C4-2B (cell line): ENCODE results near the gene TEX44.

ENCODE experiments used
- ZFX ChIP-seq: fragments of 450-650 bp; IDR thresholded peaks from 2 replicates; pipeline ENCODE4 v1.6.1; 2017
- TF ChIP-seq, protein P1 (sequence below): fragments of 450-650 bp; conservative IDR thresholded peaks from 2 replicates; pipeline ENCODE4 v1.5.1; 2017; ENCODE audit warnings: mild to moderate bottlenecking

DNA sequence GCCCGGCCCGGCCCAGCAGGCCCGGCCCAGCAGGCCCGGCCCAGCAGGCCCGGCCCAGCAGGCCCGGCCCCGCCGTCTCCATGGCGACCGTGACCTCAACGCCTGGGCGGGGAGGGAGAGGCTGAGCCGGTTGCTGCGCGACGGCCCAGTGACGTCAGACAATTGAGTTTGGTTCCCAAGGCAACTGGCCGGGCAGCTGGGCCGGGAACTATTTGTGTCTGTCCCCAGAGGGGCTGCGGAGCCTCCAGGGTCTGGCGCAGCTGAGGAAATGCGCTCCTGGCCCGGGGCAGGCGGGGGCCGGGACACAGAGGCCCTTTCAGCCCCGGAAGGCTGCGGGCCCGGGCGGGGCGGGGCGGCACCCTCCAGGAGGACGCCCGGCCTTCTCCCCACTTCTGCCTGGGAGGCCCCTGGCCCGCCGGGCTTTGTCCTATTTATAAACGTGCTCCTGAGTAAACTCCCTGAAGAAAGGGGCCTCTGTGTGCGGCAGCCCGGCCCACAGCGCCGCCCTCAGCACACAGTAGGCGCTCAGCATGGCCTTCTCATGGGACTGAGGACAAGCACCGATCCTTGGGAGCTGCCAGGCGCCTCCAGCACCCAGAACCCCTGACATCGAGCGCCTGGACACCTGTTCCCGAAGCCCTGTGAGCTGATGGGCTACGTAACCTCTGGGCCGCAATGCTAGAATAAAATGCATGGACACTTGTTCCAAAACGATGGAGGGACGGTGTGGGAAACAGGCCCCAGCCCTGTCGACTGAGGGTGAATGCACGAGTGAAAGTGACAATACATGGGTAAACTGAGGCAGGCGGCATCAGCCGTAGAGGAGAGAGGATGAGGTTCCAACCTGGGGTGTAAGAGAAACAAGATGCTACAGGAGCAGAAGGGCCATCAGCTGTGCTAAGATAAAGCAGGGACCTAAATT, 12.3 kb downstream of the TEX44 start:
- TF ChIP-seq, protein P1, sequence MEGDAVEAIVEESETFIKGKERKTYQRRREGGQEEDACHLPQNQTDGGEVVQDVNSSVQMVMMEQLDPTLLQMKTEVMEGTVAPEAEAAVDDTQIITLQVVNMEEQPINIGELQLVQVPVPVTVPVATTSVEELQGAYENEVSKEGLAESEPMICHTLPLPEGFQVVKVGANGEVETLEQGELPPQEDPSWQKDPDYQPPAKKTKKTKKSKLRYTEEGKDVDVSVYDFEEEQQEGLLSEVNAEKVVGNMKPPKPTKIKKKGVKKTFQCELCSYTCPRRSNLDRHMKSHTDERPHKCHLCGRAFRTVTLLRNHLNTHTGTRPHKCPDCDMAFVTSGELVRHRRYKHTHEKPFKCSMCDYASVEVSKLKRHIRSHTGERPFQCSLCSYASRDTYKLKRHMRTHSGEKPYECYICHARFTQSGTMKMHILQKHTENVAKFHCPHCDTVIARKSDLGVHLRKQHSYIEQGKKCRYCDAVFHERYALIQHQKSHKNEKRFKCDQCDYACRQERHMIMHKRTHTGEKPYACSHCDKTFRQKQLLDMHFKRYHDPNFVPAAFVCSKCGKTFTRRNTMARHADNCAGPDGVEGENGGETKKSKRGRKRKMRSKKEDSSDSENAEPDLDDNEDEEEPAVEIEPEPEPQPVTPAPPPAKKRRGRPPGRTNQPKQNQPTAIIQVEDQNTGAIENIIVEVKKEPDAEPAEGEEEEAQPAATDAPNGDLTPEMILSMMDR = no peak
- no peak; the same call in 1 of the 2 replicates for TF ChIP-seq ZFX
